Neural progenitor cell (in vitro differentiated cells): ENCODE measurements around the gene POLD3. TPM values are rescaled to one million over a fixed set of nuclear protein-coding genes. Genes with fewer than 3 reads are reported as not detected.
A peak's percentile ranks its signal among the peaks of the same experiment; 100 is the strongest.

Experiments
- DNase-seq: peaks from one replicate; pipeline ENCODE4 v3.0.0-alpha.2; 2016; ENCODE audit warnings: low spot score
- H2AFZ ChIP-seq: fragments of 200-600 bp; sonication (generic); replicated peaks from 2 replicates; pipeline ENCODE4 v1.6.1; 2016; ENCODE audit warnings: antibody characterized with exemption
- H3F3A ChIP-seq: fragments of 200-600 bp; sonication (generic); 2 replicates; pipeline ENCODE4 v1.6.1; 2016; ENCODE audit warnings: antibody characterized with exemption, low read depth
- H3K27ac ChIP-seq: fragments of 200-600 bp; sonication (generic); 2 replicates; pipeline ENCODE4 v1.5.1; 2016; ENCODE audit warnings: mild to moderate bottlenecking
- H3K27me3 ChIP-seq: fragments of 200-600 bp; sonication (generic); 2 replicates; pipeline ENCODE4 v1.6.1; 2016; ENCODE audit warnings: mild to moderate bottlenecking, moderate library complexity
- H3K36me3 ChIP-seq: fragments of 200-600 bp; sonication (generic); 2 replicates; pipeline ENCODE4 v1.5.1; 2016
- H3K4me1 ChIP-seq: fragments of 200-600 bp; sonication (generic); 2 replicates; pipeline ENCODE4 v1.6.1; 2016; ENCODE audit warnings: mixed run types
- H3K4me2 ChIP-seq: fragments of 200-600 bp; sonication (generic); 2 replicates; pipeline ENCODE4 v1.6.1; 2016
- H3K4me3 ChIP-seq: fragments of 200-600 bp; sonication (generic); 2 replicates; pipeline ENCODE4 v1.5.1; 2016
- H3K79me2 ChIP-seq: fragments of 200-600 bp; sonication (generic); 2 replicates; pipeline ENCODE4 v1.6.1; 2016; ENCODE audit warnings: low read depth
- H3K9ac ChIP-seq: fragments of 200-600 bp; sonication (generic); 2 replicates; pipeline ENCODE4 v1.6.1; 2016
- H3K9me3 ChIP-seq: fragments of 200-600 bp; sonication (generic); 2 replicates; pipeline ENCODE4 v1.5.1; 2016; ENCODE audit warnings: low read depth
- H4K20me1 ChIP-seq: fragments of 200-600 bp; sonication (generic); 2 replicates; pipeline ENCODE4 v1.6.1; 2016; ENCODE audit warnings: low read depth
- H3K27ac Mint-ChIP-seq: 3 replicates; pipeline ENCODE4 v1.8.0; 2021; ENCODE audit warnings: mixed read lengths
- H3K27me3 Mint-ChIP-seq: 2 replicates; pipeline ENCODE4 v1.8.0; 2022; ENCODE audit warnings: low read depth, mild to moderate bottlenecking, inconsistent platforms, moderate library complexity, mixed read lengths; ENCODE audit not compliant: insufficient read depth
- H3K36me3 Mint-ChIP-seq: 3 replicates; pipeline ENCODE4 v1.8.0; 2021; ENCODE audit warnings: mixed read lengths
- H3K4me1 Mint-ChIP-seq: 3 replicates; pipeline ENCODE4 v1.8.0; 2021; ENCODE audit warnings: mixed read lengths
- H3K4me3 Mint-ChIP-seq: 3 replicates; pipeline ENCODE4 v1.8.0; 2021; ENCODE audit warnings: mild to moderate bottlenecking, moderate library complexity, mixed read lengths
- H3K9me3 Mint-ChIP-seq: 3 replicates; pipeline ENCODE4 v1.8.0; 2020; ENCODE audit warnings: mixed read lengths
- CTCF ChIP-seq: fragments of 200-600 bp; sonication (generic); IDR thresholded peaks from 2 replicates; pipeline ENCODE4 v1.5.1; 2017; ENCODE audit warnings: antibody characterized with exemption, mild to moderate bottlenecking
- EZH2 ChIP-seq: fragments of 200-600 bp; sonication (generic); IDR thresholded peaks from 2 replicates; pipeline ENCODE4 v1.6.1; 2017; ENCODE audit warnings: antibody characterized with exemption, mild to moderate bottlenecking, moderate library complexity
- EZH2phosphoT487 ChIP-seq: fragments of 200-600 bp; sonication (generic); IDR thresholded peaks from 2 replicates; pipeline ENCODE4 v1.6.1; 2017; ENCODE audit warnings: antibody characterized with exemption
- total RNA-seq: library from RNA; depleted of rRNA; stranded (reverse); fragments of >200 nt; gene quantifications from 2 replicates; pipeline ENCODE4 v1.2.3, GENCODE V29; 2015; ENCODE audit warnings: low replicate concordance

POLD3 gene
- total RNA-seq, 1 donor from 2014 or later = 56.9 TPM

DNA sequence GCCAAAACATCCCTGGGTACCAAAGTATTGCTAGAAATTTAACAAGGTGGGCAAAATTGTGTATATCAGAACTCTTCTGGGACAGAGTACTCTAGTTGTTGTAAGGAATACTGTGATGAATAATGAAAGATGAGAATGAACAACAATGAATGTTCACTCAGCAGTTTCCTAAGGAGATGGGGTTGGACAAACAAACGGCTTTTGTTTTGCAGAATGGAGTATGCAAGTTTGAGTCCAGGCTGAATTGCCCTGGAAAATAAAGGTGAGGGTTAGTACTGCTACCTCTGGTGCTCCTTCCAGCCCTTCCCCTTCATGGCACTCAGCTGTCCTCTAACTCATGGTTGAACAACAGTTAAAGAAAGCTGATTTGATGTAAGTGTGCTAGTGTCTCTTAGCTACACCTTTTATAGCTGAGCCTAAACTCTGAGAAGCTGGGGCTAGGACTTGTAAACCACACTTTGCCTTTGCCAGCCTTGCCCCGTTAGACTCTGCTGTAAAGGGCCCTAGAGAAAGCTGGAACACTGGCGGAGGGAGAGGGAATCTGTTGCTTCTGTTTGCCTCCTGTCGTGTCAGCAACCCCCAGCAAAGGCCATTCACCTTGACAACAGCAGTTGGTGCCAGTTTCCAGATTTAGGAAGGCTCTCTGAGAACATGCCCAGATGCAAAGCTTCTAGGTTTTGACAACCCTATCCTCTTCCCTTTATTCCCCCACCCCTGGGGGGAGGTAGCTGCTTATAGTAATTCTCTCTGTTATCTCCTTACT is 41.2 kb upstream of the POLD3 start:
- no peaks in the 10 kb centered on the region for H3K9me3 Mint-ChIP-seq
- Histone ChIP-seq H3K27ac (no peak overlapping the region), H3K9me3 (no peaks in the 10 kb centered on the region), H2AFZ (no peak overlapping the region), H3K36me3 (no peaks in the 10 kb centered on the region), H3K4me1 (no peaks in the 10 kb centered on the region), H3K79me2 (no peaks in the 10 kb centered on the region), H3K27me3 (no peaks in the 10 kb centered on the region), H3K9ac (no peak overlapping the region), H3K4me3 (no peak overlapping the region), H3F3A (no peaks in the 10 kb centered on the region), H4K20me1 (no peaks in the 10 kb centered on the region), H3K4me2 (no peak overlapping the region)
- no peak overlapping the region for H3K4me3 Mint-ChIP-seq
- H3K27ac Mint-ChIP-seq = no peak overlapping the region
- no peak for DNase-seq
- H3K27me3 Mint-ChIP-seq = no peaks in the 10 kb centered on the region
- no peaks in the 10 kb centered on the region for H3K36me3 Mint-ChIP-seq
- H3K4me1 Mint-ChIP-seq = no peaks in the 10 kb centered on the region
- TF ChIP-seq CTCF = no peak
- no peak for TF ChIP-seq EZH2
- TF ChIP-seq EZH2phosphoT487 = no peak

DNA sequence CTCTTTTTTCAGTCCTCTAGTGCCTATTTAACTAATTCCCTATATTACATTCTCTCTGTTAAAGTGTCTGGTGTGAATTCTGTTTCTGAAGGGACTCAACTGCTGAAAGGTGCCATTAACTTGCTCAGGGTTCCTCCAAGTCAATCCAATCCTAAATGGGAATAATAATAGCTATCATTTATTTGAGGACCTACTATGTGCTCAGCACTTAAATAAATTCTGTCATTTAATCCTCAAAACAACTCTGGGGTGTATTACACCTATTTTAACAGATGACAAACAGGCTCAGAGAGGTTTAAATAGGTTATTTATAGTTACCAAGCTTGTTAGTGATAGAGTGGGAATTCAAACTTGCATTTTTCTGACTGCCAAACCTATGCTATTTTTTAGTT is 40.6 kb upstream of the POLD3 start:
- Mint-ChIP-seq H3K36me3 (no peaks in the 10 kb centered on the region), H3K4me1 (no peaks in the 10 kb centered on the region), H3K4me3 (no peak overlapping the region), H3K9me3 (no peaks in the 10 kb centered on the region), H3K27ac (no peak overlapping the region), H3K27me3 (no peaks in the 10 kb centered on the region)
- no peaks in the 10 kb centered on the region for H4K20me1 ChIP-seq
- no peaks in the 10 kb centered on the region for H3K4me1 ChIP-seq
- no peaks in the 10 kb centered on the region for H3K9me3 ChIP-seq
- no peak overlapping the region for H2AFZ ChIP-seq
- no peak overlapping the region for H3K27ac ChIP-seq
- H3K79me2 ChIP-seq = no peaks in the 10 kb centered on the region
- H3K9ac ChIP-seq = no peak overlapping the region
- no peaks in the 10 kb centered on the region for H3F3A ChIP-seq
- TF ChIP-seq EZH2 = no peak
- TF ChIP-seq CTCF = no peak
- TF ChIP-seq EZH2phosphoT487 = no peak
- no peak overlapping the region for H3K4me2 ChIP-seq
- H3K4me3 ChIP-seq = no peak overlapping the region
- DNase-seq = no peak
- no peaks in the 10 kb centered on the region for H3K36me3 ChIP-seq
- H3K27me3 ChIP-seq = no peaks in the 10 kb centered on the region

DNA sequence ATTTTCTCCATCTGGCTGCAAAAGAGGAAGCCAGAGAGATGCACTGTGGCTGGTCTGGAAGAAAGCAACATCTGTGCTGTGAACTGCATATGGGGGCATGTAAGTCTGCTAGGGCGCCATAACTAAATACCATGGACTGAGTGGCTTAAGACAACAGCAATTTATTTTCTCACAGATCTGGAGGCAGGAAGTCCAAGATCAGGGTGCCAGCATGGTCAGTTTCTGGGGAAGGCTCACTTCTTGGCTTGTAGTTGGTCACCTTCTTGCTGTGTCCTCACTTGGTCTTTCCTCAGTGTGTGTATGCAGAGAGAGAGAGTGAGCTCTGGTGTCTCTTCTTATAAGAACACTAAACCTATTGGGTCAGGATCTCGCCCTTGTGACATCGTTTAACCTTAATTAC is 34.9 kb upstream of the POLD3 start:
- no peak overlapping the region for H3K27ac Mint-ChIP-seq
- H3K79me2 ChIP-seq = no peaks in the 10 kb centered on the region
- H3K4me3 Mint-ChIP-seq = peak overlapping the region; percentile 44
- no peaks in the 10 kb centered on the region for H3K36me3 Mint-ChIP-seq
- H3K27ac ChIP-seq = no peak overlapping the region
- H3K9me3 ChIP-seq = no peaks in the 10 kb centered on the region
- no peaks in the 10 kb centered on the region for H3K4me1 ChIP-seq
- H3K4me3 ChIP-seq = no peak overlapping the region
- H3K9ac ChIP-seq = no peak overlapping the region
- H3K4me2 ChIP-seq = no peak overlapping the region
- H4K20me1 ChIP-seq = no peaks in the 10 kb centered on the region
- no peaks in the 10 kb centered on the region for H3K27me3 ChIP-seq
- TF ChIP-seq EZH2 (no peak), CTCF (no peak), EZH2phosphoT487 (no peak)
- H3K4me1 Mint-ChIP-seq = no peaks in the 10 kb centered on the region
- DNase-seq = no peak
- no peaks in the 10 kb centered on the region for H3F3A ChIP-seq
- no peak overlapping the region for H2AFZ ChIP-seq
- H3K36me3 ChIP-seq = no peaks in the 10 kb centered on the region
- peaks cover 5% of the 10 kb centered on the region for H3K27me3 Mint-ChIP-seq
- no peaks in the 10 kb centered on the region for H3K9me3 Mint-ChIP-seq
